ENCODE results near the gene ELFN2. TPM values are rescaled to one million over a fixed set of nuclear protein-coding genes. Genes with fewer than 3 reads are reported as not detected.

The ELFN2 gene
- total and polyA plus RNA-seq, 2 of the 13 experiments (the other 11 are each of a cell fraction or from before 2014, with no cell fraction given), result 0.01 TPM; not detected in 1

- POLR2A ChIA-PET, result no interaction called here
- no peak overlapping the region for H3K4me3 ChIP-seq (replicated peaks in 1 of 3; ENCODE audit: insufficient read depth in 1 of 3, low read depth in 2 of 3, low read length in 3 of 3)
- H3K9ac ChIP-seq (ENCODE audit: insufficient read depth, low read depth, low read length), result no peak overlapping the region
- TF ChIP-seq JUND (CRISPR knock-in tag; IDR thresholded peaks at IDR 0.05) (no peak), ZNF501 (CRISPR knock-in tag; IDR thresholded peaks at IDR 0.05) (no peak), ZSCAN22 (CRISPR knock-in tag; IDR thresholded peaks at IDR 0.05) (no peak), DZIP1 (CRISPR knock-in tag; IDR thresholded peaks at IDR 0.05) (no peak), ZMYM4 (CRISPR knock-in tag; IDR thresholded peaks at IDR 0.05) (no peak), ZNF615 (CRISPR knock-in tag; IDR thresholded peaks at IDR 0.05; ENCODE audit: borderline replicate concordance) (no peak), KLF11 (CRISPR knock-in tag; IDR thresholded peaks at IDR 0.05) (no peak), ZNF432 (CRISPR knock-in tag; IDR thresholded peaks at IDR 0.05; ENCODE audit: borderline replicate concordance) (no peak), ZNF576 (CRISPR knock-in tag; IDR thresholded peaks at IDR 0.05) (no peak), SMAD3 (CRISPR knock-in tag; IDR thresholded peaks at IDR 0.05) (no peak), CEBPB (IDR thresholded peaks at IDR 0.05; ENCODE audit: borderline replicate concordance, low read depth, low read length) (no peak)
- TF ChIP-seq, protein P1, sequence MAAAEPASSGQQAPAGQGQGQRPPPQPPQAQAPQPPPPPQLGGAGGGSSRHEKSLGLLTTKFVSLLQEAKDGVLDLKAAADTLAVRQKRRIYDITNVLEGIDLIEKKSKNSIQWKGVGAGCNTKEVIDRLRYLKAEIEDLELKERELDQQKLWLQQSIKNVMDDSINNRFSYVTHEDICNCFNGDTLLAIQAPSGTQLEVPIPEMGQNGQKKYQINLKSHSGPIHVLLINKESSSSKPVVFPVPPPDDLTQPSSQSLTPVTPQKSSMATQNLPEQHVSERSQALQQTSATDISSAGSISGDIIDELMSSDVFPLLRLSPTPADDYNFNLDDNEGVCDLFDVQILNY (CRISPR knock-in tag; conservative IDR thresholded peaks at IDR 0.05), result no peak
- TF ChIP-seq, protein P2, sequence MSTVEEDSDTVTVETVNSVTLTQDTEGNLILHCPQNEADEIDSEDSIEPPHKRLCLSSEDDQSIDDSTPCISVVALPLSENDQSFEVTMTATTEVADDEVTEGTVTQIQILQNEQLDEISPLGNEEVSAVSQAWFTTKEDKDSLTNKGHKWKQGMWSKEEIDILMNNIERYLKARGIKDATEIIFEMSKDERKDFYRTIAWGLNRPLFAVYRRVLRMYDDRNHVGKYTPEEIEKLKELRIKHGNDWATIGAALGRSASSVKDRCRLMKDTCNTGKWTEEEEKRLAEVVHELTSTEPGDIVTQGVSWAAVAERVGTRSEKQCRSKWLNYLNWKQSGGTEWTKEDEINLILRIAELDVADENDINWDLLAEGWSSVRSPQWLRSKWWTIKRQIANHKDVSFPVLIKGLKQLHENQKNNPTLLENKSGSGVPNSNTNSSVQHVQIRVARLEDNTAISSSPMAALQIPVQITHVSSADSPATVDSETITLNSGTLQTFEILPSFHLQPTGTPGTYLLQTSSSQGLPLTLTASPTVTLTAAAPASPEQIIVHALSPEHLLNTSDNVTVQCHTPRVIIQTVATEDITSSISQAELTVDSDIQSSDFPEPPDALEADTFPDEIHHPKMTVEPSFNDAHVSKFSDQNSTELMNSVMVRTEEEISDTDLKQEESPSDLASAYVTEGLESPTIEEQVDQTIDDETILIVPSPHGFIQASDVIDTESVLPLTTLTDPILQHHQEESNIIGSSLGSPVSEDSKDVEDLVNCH (CRISPR knock-in tag; IDR thresholded peaks at IDR 0.05), result no peak
- TF ChIP-seq, protein P3, sequence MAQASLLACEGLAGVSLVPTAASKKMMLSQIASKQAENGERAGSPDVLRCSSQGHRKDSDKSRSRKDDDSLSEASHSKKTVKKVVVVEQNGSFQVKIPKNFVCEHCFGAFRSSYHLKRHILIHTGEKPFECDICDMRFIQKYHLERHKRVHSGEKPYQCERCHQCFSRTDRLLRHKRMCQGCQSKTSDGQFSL (CRISPR knock-in tag; IDR thresholded peaks at IDR 0.05), result no peak
- TF ChIP-seq, protein P4, sequence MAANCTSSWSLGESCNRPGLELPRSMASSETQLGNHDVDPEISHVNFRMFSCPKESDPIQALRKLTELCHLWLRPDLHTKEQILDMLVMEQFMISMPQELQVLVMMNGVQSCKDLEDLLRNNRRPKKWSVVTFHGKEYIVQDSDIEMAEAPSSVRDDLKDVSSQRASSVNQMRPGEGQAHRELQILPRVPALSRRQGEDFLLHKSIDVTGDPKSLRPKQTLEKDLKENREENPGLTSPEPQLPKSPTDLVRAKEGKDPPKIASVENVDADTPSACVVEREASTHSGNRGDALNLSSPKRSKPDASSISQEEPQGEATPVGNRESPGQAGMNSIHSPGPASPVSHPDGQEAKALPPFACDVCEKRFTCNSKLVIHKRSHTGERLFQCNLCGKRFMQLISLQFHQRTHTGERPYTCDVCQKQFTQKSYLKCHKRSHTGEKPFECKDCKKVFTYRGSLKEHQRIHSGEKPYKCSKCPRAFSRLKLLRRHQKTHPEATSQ (CRISPR knock-in tag; IDR thresholded peaks at IDR 0.05; ENCODE audit: borderline replicate concordance), result no peak
Observed at GRCh38 chr22:37419969-37420685, 7.2 kb downstream of the ELFN2 start.

More at GRCh38 chr22:37419969-37420685, 7.2 kb downstream of the ELFN2 start:
- in situ Hi-C loops (cut with HindIII; ENCODE audit: extremely low pct_ligation_motif_present, low pct_unique_long_range_greater_than_20kb), result no loop called here
- BruUV-seq (replicated peaks), result no TSS peak
- DNase-seq (ENCODE audit: low spot score), result no peak
- Histone ChIP-seq H3K79me2 (ENCODE audit: insufficient read depth, low read length) (no peaks in the 10 kb centered on the region), H3K9me3 (ENCODE audit: low read length) (no peaks in the 10 kb centered on the region), H3K4me2 (ENCODE audit: low read depth, low read length) (no peak overlapping the region), H2AFZ (ENCODE audit: low read length) (no peak overlapping the region), H3K36me3 (replicated peaks in 1 of 2; ENCODE audit: control insufficient read depth in 1 of 2, insufficient read depth in 2 of 2, low read length in 2 of 2) (no peaks in the 10 kb centered on the region), H3K27me3 (ENCODE audit: control insufficient read depth in 1 of 2, insufficient read depth in 2 of 2, low read length in 2 of 2) (peaks cover 4 to 53% of the 10 kb centered on the region in 2 experiments; a peak in 4 of 5 replicates), H3K4me1 (ENCODE audit: insufficient read depth, low read length) (no peaks in the 10 kb centered on the region), H4K20me1 (ENCODE audit: insufficient read depth, low read length) (no peaks in the 10 kb centered on the region), H3K27ac (ENCODE audit: extremely low read length, insufficient read depth, low read length) (no peak overlapping the region)
- WGBS (ENCODE audit: low lambda C conversion rate), result 14% methylated on average over 48 of the region's 70 CpGs
- CTCF ChIA-PET (ENCODE audit: low intra/inter-chr PET ratio, low total read pairs), result no interaction called here
- no peak for FAIRE-seq
- intact Hi-C loops (cut with micrococcal nuclease; ENCODE audit: unreplicated experiment), result no loop called here
- peak; percentile 19; the same call in 2 of the 3 replicates for ATAC-seq

All from HepG2 (cell line).